Activated CD8-positive, alpha-beta memory T cell treated with anti-CD3 and anti-CD28 coated beads, Interleukin-2, amount 50 U/mL, for 24 hours (primary cell): ENCODE results near the gene UNC13B.

Experiments used
- DNase-seq: peaks from one replicate; pipeline ENCODE4 v3.0.0-alpha.2; 2020; ENCODE audit errors: extremely low read depth

UNC13B gene

DNA sequence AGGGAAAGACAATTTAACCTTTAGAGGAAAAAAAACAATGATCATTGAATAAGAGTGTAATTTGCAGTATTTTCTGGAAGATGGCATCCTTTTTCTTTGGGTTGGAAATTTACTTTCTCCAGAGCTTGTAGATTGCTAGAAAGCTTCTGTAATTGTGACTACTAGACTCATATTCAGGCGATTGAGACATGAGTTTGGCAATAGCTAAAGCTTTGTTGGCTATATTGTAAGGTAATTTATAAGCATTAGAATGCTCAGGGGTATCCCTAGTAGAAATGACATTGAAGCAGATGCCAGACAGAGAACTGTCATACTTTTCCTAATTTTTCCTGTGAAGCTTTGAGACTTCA is 115.3 kb downstream of the UNC13B start:
- no peak for DNase-seq

DNA sequence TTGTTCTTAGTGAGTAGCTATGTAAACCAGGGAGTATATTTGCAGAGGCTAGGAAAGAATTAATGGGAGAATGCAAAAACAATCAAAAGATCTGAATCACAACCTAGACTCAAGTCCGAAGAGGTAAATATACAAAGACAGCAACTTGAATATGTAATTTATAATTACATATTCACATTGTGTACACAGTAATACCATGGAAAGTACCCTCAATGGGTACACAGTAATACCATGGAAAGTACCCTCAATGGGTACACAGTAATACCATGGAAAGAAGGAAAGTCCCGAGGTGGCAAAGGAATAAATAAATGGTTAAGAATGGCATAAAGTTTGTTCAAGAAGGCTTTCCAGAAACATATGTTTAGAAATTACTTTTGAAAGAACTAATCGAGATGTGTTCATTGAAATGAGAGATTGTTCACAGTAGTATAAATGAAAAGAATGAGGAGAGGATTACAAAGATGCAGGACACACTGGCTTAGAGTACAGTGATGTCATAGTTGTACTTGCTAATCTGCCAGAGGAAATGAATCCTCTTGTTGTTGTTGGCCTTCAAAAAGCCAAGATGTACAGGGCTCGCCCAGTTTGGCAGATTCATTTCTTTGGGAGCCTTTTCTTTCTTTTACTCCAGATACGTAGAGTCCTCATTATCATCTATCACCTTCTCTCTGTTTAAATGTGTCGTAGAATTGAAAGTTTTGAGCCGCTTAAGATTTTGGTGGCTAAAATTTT is 116.0 kb downstream of the UNC13B start:
- no peak for DNase-seq

DNA sequence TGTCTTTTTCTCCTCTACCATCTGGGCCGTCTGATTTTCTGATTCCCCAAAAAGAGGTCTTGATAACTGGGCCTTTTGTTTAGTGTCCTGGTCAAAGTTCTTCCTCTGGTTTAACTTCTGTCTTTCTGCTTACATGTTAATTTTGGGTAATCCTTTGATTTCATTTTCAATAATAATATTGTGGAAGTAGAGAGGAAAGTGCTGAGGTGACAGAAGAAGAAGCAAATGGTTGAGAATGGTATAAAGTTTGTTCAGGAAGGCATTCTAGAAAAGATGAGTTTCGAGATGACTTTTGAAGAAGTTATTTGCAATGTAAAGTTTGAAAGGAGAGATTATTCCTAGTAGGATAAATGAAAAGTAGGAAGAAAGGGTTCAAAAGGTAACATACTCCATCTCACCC is 118.1 kb downstream of the UNC13B start:
- no peak for DNase-seq

DNA sequence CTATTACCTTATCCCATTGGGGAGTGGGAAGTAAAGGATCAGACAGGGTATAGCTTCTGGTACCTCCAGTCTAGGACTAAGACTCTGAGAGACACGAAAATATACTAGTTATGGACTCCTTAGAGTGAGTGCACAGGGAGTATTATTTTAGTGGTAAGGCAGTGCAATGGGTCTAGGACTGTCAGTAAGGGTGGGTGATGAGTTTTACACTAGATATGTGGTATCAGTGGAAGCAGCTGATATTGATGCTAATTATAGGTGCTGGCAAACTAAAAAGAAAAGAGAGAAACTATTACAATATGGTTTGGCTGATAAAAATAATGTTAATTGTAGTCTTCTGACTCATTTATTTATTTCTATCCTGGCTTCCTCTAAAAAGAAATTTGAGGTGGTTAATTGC is 118.6 kb downstream of the UNC13B start:
- DNase-seq: no peak

DNA sequence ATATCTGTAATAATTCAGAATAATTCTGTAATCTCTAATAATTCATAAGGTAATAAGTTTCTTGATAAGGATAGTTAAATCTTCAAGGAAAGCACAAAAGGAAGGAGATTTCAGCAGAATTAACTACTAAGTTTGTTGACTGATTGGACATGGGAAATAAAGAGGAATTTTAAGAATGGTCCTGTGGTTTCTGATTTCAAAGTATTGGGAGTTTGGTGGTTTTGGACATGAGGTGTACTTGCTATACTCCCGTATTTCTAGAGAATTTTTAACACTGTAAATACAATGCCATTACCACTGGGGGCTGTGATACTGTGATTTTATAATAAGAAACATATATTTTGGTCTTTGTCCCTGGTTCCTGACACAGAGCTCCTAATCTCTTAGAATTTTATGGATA is 123.9 kb downstream of the UNC13B start:
- DNase-seq: no peak

DNA sequence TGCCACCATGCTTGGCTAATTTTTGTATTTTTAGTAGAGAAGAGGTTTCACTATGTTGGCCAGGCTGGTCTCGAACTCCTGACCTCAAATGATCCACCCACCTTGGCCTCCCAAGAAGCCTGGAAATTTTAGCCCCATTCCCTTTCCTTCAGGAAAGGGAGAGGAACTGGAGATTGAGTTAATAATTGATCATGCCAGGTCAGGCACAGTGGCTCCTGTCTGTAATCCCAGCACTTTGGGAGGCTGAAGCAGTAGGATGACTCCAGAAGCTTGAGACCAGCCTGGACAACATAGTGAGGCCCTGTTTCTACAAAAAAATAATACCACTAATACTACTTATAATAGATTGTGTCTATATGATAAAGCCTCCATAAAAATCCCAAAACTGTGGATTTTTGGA is 124.6 kb downstream of the UNC13B start:
- DNase-seq: no peak

DNA sequence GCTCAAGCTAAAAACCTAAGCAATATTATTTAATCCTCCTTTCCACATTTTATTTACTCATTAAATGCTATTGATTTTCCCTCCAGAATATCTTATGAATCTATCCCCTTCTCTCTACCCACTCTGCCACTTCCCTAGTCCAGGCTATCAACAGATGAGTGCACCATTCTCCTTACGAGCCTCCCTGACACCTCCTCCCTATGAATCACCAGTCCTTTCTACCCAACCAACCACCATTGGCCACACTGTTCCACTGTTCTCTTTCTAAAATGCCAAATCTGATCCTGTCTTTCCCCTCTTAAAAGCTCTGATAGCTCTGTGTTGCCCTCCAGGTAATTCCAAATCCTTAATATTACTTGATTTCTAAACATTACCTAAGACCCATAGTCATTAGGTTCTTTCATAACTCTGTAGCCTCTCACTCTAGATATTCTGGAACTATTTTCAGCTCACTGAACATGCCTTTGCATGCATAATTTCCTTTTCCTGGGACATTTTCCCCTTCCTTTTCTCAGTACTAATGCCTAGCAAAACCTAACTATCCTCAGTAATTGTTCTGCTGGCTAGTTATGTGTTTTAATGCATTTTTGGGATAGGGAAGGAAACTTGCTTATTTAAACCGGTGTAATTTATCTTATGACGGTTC is 126.3 kb downstream of the UNC13B start:
- DNase-seq: no peak

DNA sequence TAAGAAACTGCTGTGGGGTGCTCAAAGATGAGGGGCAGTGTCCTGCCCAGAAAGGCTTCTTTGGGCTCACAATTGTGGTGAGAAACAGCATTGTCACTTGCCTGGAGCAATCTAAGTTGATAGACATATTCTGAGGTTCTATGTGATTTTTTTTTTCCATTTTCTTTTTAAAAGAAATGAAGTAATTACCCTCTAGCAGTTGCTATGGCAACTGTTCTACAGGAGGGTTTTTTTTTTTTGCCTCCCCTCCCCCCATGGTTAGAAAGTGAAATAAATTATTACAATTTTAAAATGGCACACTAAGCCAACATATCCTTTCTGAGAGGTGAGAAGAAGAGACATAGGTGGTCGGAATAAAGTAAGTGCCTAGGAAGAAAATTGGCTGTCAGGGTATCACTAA is 127.0 kb downstream of the UNC13B start:
- DNase-seq: no peak

DNA sequence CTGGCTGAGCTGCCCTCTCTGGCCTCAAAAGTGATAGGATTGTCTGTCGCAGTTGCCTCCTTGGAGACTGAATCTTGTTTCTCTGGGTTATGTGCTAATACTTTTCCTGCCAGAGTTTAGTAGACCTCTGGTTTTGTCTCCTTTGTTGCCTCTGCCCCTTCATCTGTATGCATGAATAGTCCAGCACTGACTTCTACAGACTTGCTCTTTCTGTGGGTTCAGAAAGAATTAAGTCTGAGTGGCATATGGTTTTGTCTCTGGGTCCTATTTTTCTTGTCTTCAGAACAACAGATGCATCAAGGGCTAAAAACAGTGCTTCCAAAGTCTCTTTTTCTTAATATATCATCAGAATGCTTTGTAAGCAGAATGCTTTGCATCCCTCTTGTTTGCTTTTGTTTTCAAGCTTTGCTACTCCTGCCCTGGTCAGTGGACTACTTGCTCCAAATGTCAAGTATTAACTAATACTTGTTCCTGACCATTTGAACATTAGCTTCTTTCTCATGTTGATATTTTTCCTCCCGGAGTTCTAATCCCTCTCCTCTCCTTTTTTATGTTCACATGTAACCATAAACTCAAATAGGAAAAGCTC is 131.7 kb downstream of the UNC13B start:
- no peak for DNase-seq

DNA sequence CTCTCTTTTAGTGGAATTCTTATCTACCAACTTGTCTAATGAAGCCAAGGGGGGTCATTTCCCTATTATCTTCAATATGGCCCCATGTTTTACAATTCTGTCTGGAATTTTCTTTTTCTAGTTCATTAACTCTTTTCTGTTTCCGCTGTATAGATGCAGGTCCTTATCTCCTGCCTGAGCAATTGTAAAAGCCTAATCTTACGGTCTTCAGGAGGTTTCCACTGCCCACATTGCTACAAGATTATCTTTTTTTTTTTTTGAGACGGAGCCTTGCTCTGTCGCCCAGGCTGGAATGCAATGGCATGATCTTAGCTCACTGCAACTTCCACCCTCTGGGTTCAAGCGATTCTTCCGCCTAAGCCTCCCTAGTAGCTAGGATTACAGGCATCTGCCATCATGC is 132.3 kb downstream of the UNC13B start:
- no peak for DNase-seq

DNA sequence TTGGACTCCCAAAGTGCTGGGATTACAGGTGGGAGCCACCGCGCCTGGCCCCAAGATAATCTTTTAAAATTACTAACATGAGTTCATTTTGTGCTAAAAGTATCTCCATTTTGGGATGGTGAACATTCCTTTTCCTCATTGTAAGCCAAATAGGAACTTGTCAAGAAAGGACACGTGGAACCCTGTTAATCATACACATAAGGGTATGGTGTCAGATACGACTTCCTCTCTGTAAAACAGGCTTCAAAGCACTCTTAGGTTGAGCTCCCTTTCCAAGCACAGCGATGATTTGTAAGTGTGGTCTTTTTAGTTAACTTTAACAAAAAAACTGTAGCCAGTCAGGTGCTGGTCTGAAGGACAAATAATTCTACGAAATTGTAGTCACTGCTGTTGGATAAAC is 132.7 kb downstream of the UNC13B start:
- no peak for DNase-seq

DNA sequence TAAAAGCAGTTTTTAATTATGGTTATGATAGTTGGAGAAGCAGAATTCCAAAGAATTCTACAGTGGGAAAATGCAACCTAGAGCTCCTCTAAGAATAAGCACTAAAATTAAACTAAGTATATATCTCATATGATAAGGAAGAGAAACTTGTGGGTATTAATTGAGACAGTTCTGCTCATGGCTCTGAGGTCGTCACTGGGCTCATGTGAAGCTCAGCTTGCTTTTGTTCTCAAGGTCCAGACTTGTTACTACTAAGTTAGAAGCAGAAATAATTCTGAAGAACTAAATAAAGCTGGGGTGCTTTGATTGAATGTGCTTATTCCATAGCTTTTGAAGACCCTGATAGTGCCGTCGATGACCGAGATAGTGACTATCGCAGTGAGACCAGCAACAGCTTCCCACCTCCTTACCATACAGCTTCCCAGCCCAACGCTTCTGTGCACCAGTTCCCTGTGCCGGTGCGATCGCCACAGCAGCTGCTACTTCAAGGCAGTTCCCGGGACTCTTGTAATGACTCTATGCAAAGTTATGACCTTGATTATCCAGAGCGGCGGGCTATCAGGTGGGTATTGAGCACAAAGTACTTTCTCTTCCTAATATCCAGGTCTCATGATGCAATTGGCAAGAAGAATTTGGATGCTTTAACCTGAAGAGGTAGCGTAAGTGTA is 133.7 kb downstream of the UNC13B start:
- DNase-seq: no peak

DNA sequence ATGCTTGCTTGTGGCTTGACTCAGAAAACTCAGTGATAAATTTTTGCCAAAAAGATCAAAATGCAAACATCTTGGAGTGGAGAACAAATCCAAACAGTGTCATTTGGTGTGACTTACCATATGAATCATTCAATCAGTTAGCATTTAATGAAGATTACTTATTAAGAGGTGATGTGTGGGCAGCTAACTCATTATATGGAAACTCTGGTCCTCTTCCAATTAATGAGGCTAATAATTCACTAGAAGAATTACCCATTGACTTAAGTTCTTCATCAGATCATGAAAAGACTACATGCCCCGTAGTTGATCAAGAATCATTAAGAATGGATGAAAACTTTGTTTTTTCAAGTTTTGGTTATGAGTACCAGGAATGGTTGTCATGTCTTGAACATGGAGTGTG is 141.8 kb downstream of the UNC13B start:
- DNase-seq: no peak

DNA sequence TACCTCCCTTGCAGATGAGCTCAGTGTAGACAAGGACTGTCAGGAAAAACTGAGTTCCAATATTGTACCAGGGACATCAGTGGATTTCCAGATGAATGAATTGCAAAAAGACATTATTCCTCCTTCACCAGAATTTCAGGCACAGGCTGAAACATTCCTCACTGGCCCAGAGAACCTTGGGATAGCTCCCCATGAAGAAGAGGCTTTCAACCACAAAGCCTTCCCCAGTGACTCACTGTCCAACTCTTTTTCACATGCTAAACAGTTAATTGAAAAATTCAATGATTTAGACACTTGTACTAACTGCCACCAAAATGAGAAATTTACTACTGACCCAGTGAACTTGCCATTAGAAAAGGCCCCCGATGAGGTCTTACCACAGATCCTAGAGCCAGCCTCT is 144.5 kb downstream of the UNC13B start:
- no peak for DNase-seq

DNA sequence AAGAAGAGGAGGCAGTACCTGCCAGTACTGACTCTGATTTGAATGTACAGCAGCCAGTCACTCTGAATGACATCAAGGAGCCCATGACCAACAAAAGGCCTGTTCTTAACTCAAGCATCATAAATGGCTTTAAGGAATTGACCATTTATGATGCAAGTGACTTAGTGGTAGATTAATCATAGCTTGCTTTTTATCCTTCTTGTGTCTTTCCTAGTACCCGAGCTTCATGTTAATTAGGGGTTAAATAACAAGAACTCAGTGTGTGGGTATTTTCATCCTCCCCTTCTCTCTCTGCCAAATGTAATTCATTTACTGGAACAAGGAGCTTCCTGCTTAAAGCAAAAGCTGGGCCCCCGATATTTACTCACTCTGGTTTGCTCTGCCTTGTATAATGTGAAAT is 146.5 kb downstream of the UNC13B start:
- no peak for DNase-seq

DNA sequence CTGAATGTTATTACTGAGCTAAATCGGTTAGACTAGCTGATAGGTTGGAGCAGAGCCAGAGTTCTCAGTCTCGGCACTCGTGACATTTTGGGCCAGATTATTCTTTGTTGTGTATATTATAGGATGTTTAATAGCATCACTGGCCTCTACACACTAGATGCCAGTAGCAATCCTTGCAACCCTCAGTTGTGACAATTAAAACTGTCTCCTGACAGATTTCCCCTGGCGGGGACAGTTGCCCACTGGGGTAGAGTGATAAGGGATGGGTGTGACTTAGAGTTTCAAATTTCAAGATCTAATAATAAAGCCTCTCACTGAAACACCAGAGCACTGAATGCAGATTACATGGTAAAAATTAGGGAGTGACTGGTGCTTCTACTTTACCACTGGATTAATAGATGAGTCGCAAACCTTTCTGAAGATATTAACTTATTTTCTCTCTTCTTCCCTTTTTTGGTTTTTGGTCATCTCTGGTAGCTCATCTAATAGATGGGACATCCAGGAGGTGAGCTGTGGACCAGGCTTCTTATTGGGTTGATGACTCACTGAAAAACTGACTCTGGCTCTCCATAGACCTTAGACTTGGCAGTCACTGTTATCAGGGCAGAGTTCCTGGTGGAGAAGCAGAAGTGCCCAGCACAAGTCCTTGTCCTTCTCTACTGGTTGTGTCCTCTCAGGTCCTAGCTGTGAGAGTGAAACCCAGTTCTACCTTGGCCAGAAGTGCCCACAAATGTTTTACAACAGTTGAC is 150.3 kb downstream of the UNC13B start:
- no peak for DNase-seq

DNA sequence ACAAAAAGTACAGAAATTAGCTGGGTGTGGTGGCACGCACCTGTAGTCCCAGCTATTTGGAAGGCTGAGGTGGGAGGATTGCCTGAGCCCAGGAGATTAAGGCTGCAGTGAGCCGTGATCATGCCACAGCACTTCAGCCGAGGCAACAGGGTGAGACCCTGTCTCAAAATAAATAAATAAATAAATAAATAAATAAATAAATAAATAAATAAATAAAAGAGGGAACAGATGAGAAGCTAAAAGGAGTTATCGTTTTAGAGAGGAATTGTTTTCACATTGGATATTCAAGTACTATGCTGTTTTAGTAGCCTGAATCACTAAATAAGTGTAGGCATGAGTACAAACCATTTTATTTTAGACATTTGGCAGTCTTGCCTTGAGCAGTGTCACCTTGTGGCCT is 151.7 kb downstream of the UNC13B start:
- no peak for DNase-seq

DNA sequence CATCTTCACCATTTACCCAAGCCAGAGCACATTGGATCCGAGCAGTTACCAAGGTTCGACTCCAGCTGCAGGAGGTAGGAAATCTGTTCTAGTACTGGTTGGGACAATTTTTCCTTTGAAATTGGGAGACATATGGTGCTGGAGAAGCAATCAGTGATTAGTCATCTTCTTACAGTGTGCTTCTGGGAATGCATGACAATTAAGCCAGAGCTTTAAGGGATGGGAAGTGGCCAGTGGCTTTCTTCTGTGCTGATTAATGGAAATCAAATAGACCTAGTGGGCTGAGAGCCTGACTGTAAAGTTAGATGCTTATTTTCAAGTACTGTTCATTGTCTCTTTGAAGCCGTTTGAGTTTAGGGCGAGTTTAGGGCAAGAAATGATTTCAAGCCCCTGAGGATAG is 152.1 kb downstream of the UNC13B start:
- no peak for DNase-seq

DNA sequence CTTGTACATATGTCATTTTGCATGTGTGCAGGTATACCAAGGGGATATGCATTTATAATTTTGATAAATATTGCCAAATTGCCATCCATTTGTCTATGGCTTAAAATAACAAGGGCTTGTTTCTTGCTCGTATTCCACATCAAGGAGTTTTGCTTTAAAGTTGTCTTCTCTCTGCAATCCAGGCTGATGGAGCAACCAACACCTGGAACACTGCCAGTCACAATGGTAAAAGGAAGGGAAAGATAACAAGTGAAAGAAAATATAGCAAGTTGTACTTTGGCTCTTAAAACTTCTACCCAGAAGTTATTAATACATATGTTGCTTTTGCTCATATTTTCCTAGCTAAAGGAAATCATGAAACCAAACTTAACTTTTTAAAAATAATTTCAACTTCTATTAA is 156.9 kb downstream of the UNC13B start:
- no peak for DNase-seq

DNA sequence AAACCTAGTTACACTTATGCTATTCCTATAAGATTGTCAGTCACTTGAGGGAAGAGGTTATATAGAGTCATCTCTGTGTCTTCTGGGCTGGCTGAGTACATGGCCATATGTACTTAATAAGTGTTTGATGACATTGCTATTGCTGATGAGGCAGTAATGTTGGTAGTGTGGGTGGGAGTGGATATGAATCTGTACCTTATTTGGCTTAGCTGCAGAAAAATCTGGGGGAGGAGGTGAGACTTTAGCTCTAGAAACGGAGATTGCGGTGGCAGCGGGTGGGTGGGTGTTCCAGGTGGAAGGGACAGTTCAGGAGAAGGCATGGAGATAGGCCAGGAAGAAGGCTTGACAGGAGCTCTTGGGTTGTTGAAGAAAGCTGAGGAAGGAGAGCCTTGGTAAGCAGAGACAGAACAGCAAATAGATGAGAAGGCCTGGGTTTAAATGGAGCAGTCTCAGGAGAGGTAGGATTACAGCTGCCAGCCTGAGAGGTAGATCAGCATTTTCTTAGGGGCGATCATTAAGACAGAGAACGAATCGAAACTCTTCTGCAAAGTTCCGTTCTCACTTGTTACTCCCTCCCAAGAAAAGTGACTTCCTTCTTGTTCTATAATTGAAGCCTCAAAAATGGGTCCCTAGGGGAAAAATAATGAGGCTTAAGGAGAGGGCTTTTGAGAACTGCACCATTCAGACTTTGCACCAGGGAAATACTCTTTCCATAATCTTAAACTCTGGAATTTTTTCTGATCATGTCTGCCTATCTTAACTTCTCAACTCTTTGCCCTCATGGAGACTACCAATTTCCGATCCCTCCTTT is 160.5 kb downstream of the UNC13B start:
- no peak for DNase-seq

DNA sequence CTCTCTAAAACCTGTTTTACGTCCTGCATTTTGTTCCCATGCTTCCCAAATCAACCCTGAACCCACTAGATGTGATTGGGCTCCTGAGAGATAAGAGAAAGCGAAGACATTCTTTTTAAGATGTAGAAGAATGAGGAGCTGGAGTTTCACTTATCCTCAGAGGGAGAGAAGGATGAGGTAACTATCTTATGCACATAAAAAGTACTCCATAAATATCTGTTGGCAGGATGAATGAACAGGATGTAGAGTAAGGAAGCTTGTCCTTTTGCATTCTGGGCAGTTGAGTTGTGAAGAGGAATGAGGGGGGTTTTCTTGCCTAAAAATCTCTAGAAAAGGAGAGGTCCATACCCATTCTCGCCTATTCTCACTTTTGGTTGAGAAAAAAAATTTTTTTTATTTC is 163.2 kb downstream of the UNC13B start:
- DNase-seq: no peak
